ENCODE results near the gene CUX1. TPM values are rescaled to one million over a fixed set of nuclear protein-coding genes. Genes with fewer than 3 reads are reported as not detected.

The CUX1 gene
- total RNA-seq, 1 experiment from 2014 or later, result 54.8 TPM

- Mint-ChIP-seq H3K27ac (ENCODE audit: unreplicated experiment) (peak overlapping the region; percentile 81), H3K27me3 (ENCODE audit: unreplicated experiment) (no peaks in the 10 kb centered on the region), H3K36me3 (ENCODE audit: insufficient read depth, unreplicated experiment) (peaks cover 14% of the 10 kb centered on the region), H3K4me3 (ENCODE audit: low read depth, unreplicated experiment) (peak overlapping the region; percentile 5), H3K9me3 (ENCODE audit: low read depth, unreplicated experiment) (no peaks in the 10 kb centered on the region), H3K4me1 (ENCODE audit: low read depth, unreplicated experiment) (peaks cover 36% of the 10 kb centered on the region)
- no TSS peak for BruUV-seq (replicated peaks)
- DNase-seq, result no peak
- intact Hi-C loops (cut with micrococcal nuclease; ENCODE audit: unreplicated experiment), result no loop called here
- CTCF ChIA-PET, result interaction anchor here (0.7 to 1.4 kb wide), 3 partner anchors 13 to 327 kb away, joined by 3 to 9 read pairs (median 6); no protein-coding TSS in a partner anchor
- no peak for TF ChIP-seq CTCF (IDR thresholded peaks at IDR 0.05; ENCODE audit: unreplicated experiment)
Measured at GRCh38 chr7:101869026-101869900, 51.8 kb downstream of the CUX1 start.

- intact Hi-C loops (cut with micrococcal nuclease; ENCODE audit: unreplicated experiment), result loop anchor here (10.0 kb wide), 1 partner anchor 85 kb away; no protein-coding TSS in a partner anchor
- no TSS peak for BruUV-seq (replicated peaks)
- Mint-ChIP-seq H3K27me3 (ENCODE audit: unreplicated experiment) (no peaks in the 10 kb centered on the region), H3K4me3 (ENCODE audit: low read depth, unreplicated experiment) (peak overlapping the region; percentile 55), H3K4me1 (ENCODE audit: low read depth, unreplicated experiment) (peaks cover 36% of the 10 kb centered on the region), H3K9me3 (ENCODE audit: low read depth, unreplicated experiment) (no peaks in the 10 kb centered on the region), H3K27ac (ENCODE audit: unreplicated experiment) (peak overlapping the region; percentile 81), H3K36me3 (ENCODE audit: insufficient read depth, unreplicated experiment) (peaks cover 14% of the 10 kb centered on the region)
- DNase-seq, result no peak
- no peak for TF ChIP-seq CTCF (IDR thresholded peaks at IDR 0.05; ENCODE audit: unreplicated experiment)
- CTCF ChIA-PET, result interaction anchor here (0.7 to 1.4 kb wide), 4 partner anchors 12 to 327 kb away, joined by 3 to 9 read pairs (median 7); no protein-coding TSS in a partner anchor
Measured at GRCh38 chr7:101869901-101870290, 52.5 kb downstream of the CUX1 start.

- CTCF ChIA-PET, result interaction anchor here (0.8 to 1.4 kb wide), 5 partner anchors 10 to 328 kb away, joined by 3 to 8 read pairs (median 6); no protein-coding TSS in a partner anchor
- Mint-ChIP-seq H3K4me3 (ENCODE audit: low read depth, unreplicated experiment) (peak overlapping the region; percentile 55), H3K27me3 (ENCODE audit: unreplicated experiment) (no peaks in the 10 kb centered on the region), H3K36me3 (ENCODE audit: insufficient read depth, unreplicated experiment) (peaks cover 14% of the 10 kb centered on the region), H3K9me3 (ENCODE audit: low read depth, unreplicated experiment) (no peaks in the 10 kb centered on the region), H3K4me1 (ENCODE audit: low read depth, unreplicated experiment) (peaks cover 36% of the 10 kb centered on the region), H3K27ac (ENCODE audit: unreplicated experiment) (peak overlapping the region; percentile 81)
- BruUV-seq (replicated peaks), result no TSS peak
- peak; percentile 60 for DNase-seq
- TF ChIP-seq CTCF (IDR thresholded peaks at IDR 0.05; ENCODE audit: unreplicated experiment), result peak; percentile 31
- intact Hi-C loops (cut with micrococcal nuclease; ENCODE audit: unreplicated experiment), result loop anchor here (10.0 kb wide), 1 partner anchor 84 kb away; no protein-coding TSS in a partner anchor
Measured at GRCh38 chr7:101870361-101871062, 53.1 kb downstream of the CUX1 start.

- Mint-ChIP-seq H3K4me1 (ENCODE audit: low read depth, unreplicated experiment) (peaks cover 36% of the 10 kb centered on the region), H3K9me3 (ENCODE audit: low read depth, unreplicated experiment) (no peaks in the 10 kb centered on the region), H3K36me3 (ENCODE audit: insufficient read depth, unreplicated experiment) (peaks cover 14% of the 10 kb centered on the region), H3K27ac (ENCODE audit: unreplicated experiment) (no peak overlapping the region), H3K27me3 (ENCODE audit: unreplicated experiment) (no peaks in the 10 kb centered on the region), H3K4me3 (ENCODE audit: low read depth, unreplicated experiment) (no peak overlapping the region)
- intact Hi-C loops (cut with micrococcal nuclease; ENCODE audit: unreplicated experiment), result loop anchor here (10.0 kb wide), 1 partner anchor 83 kb away; no protein-coding TSS in a partner anchor
- DNase-seq, result no peak
- CTCF ChIA-PET, result no interaction called here
- BruUV-seq (replicated peaks), result no TSS peak
- TF ChIP-seq CTCF (IDR thresholded peaks at IDR 0.05; ENCODE audit: unreplicated experiment), result no peak
Measured at GRCh38 chr7:101871351-101871750, 53.9 kb downstream of the CUX1 start.
